DOHH2 (cell line): ENCODE results near the gene GATA2.

Experiments used
- H3F3A ChIP-seq: fragments of 200-600 bp; sonication (generic), shearing (Covaris generic); 2 replicates; pipeline ENCODE4 v1.6.0; 2016; ENCODE audit warnings: antibody characterized with exemption, mild to moderate bottlenecking; ENCODE audit not compliant: control insufficient read depth, insufficient read depth
- H3K27ac ChIP-seq: fragments of 200-600 bp; sonication (generic); 2 replicates; pipeline ENCODE4 v1.5.1; 2014; ENCODE audit warnings: low read depth, mild to moderate bottlenecking, low read length, moderate library complexity
- H3K27me3 ChIP-seq: fragments of 200-600 bp; sonication (generic); 2 replicates; pipeline ENCODE4 v1.6.1; 2014; ENCODE audit warnings: mild to moderate bottlenecking, low read length, mixed read lengths; ENCODE audit not compliant: control insufficient read depth
- H3K36me3 ChIP-seq: fragments of 200-600 bp; sonication (generic); 2 replicates; pipeline ENCODE4 v1.6.1; 2014; ENCODE audit warnings: mild to moderate bottlenecking, low read length, moderate library complexity, mixed read lengths; ENCODE audit not compliant: control insufficient read depth
- H3K4me1 ChIP-seq: fragments of 200-600 bp; sonication (generic); 2 replicates; pipeline ENCODE4 v1.6.1; 2014; ENCODE audit warnings: mild to moderate bottlenecking, low read length, mixed read lengths; ENCODE audit not compliant: control insufficient read depth
- H3K4me2 ChIP-seq: fragments of 200-600 bp; sonication (generic); 2 replicates; pipeline ENCODE4 v1.6.0; 2014; ENCODE audit warnings: mild to moderate bottlenecking, low read length, moderate library complexity
- H3K4me3 ChIP-seq: fragments of 200-600 bp; sonication (generic); 2 replicates; pipeline ENCODE4 v1.5.1; 2014; ENCODE audit warnings: mild to moderate bottlenecking, low read length, mixed read lengths
- H3K79me2 ChIP-seq: fragments of 200-600 bp; sonication (generic); 2 replicates; pipeline ENCODE4 v1.6.1; 2014; ENCODE audit warnings: mild to moderate bottlenecking, low read length, mixed read lengths; ENCODE audit not compliant: control insufficient read depth
- H3K9me2 ChIP-seq: fragments of 200-600 bp; sonication (generic); replicated peaks from 2 replicates; pipeline ENCODE4 v1.6.1; 2014; ENCODE audit warnings: mild to moderate bottlenecking, low read length, mixed read lengths; ENCODE audit not compliant: control insufficient read depth
- H3K9me3 ChIP-seq: fragments of 200-600 bp; sonication (generic); 2 replicates; pipeline ENCODE4 v1.6.1; 2014; ENCODE audit warnings: antibody characterized with exemption, low read length, mixed read lengths; ENCODE audit not compliant: control insufficient read depth, insufficient read depth
- H4K20me1 ChIP-seq: fragments of 200-600 bp; sonication (generic); 2 replicates; pipeline ENCODE4 v1.6.0; 2014; ENCODE audit warnings: low read depth, mild to moderate bottlenecking, antibody characterized with exemption, low read length, moderate library complexity; ENCODE audit not compliant: control insufficient read depth, insufficient read depth
- CTCF ChIP-seq: fragments of 200-600 bp; sonication (generic); IDR thresholded peaks from one replicate; pipeline ENCODE4 v1.5.1; 2014; ENCODE audit warnings: antibody characterized with exemption, mild to moderate bottlenecking, low read depth, low read length; ENCODE audit not compliant: poor library complexity, severe bottlenecking
- EZH2phosphoT487 ChIP-seq: fragments of 200-600 bp; sonication (generic); IDR thresholded peaks from 2 replicates; pipeline ENCODE4 v1.6.1; 2017; ENCODE audit warnings: borderline replicate concordance, mild to moderate bottlenecking, antibody characterized with exemption, low read length, moderate library complexity, mixed read lengths

Gene GATA2

GRCh38 chr3:128462341-128462910 is 30.6 kb downstream of the GATA2 start:
- H3K4me1 ChIP-seq: no peaks in the 10 kb centered on the region
- H3K27ac ChIP-seq: no peak overlapping the region
- no peak overlapping the region for H3K4me3 ChIP-seq
- 0 out of 2 replicates have a peak, but pooled peaks cover 3% of the 10 kb centered on the region for H3K27me3 ChIP-seq
- no peaks in the 10 kb centered on the region for H3K79me2 ChIP-seq
- TF ChIP-seq EZH2phosphoT487: no peak
- no peak for TF ChIP-seq CTCF
- no peaks in the 10 kb centered on the region for H4K20me1 ChIP-seq
- H3K36me3 ChIP-seq: no peaks in the 10 kb centered on the region
- H3K9me2 ChIP-seq: no peaks in the 10 kb centered on the region
- no peaks in the 10 kb centered on the region for H3F3A ChIP-seq
- no peaks in the 10 kb centered on the region for H3K9me3 ChIP-seq
- no peak overlapping the region for H3K4me2 ChIP-seq

GRCh38 chr3:128461731-128462130 is 31.3 kb downstream of the GATA2 start:
- Histone ChIP-seq H3K79me2 (no peaks in the 10 kb centered on the region), H3K27me3 (0 out of 2 replicates have a peak, but pooled peaks cover 3% of the 10 kb centered on the region), H3K27ac (no peak overlapping the region), H4K20me1 (no peaks in the 10 kb centered on the region), H3K36me3 (no peaks in the 10 kb centered on the region), H3K4me2 (no peak overlapping the region), H3K9me3 (no peaks in the 10 kb centered on the region), H3K9me2 (no peaks in the 10 kb centered on the region), H3K4me1 (no peaks in the 10 kb centered on the region), H3K4me3 (no peak overlapping the region), H3F3A (no peaks in the 10 kb centered on the region)
- no peak for TF ChIP-seq EZH2phosphoT487
- no peak for TF ChIP-seq CTCF

- peaks cover 8% of the 10 kb centered on the region for H3K27me3 ChIP-seq
- no peak overlapping the region for H3K4me3 ChIP-seq
These were observed 33.6 kb downstream of the GATA2 start for GRCh38 chr3:128459461-128459820.

More at GRCh38 chr3:128459461-128459820, 33.6 kb downstream of the GATA2 start:
- Histone ChIP-seq H3K9me2 (no peaks in the 10 kb centered on the region), H3F3A (no peaks in the 10 kb centered on the region), H3K27ac (no peak overlapping the region), H3K4me2 (no peak overlapping the region), H3K9me3 (no peaks in the 10 kb centered on the region), H3K79me2 (no peaks in the 10 kb centered on the region), H3K36me3 (no peaks in the 10 kb centered on the region), H3K4me1 (no peaks in the 10 kb centered on the region), H4K20me1 (no peaks in the 10 kb centered on the region)
- TF ChIP-seq EZH2phosphoT487 (no peak), CTCF (no peak)
